Measurements from ENCODE around the gene EPRS1.

Gene EPRS1

DNA sequence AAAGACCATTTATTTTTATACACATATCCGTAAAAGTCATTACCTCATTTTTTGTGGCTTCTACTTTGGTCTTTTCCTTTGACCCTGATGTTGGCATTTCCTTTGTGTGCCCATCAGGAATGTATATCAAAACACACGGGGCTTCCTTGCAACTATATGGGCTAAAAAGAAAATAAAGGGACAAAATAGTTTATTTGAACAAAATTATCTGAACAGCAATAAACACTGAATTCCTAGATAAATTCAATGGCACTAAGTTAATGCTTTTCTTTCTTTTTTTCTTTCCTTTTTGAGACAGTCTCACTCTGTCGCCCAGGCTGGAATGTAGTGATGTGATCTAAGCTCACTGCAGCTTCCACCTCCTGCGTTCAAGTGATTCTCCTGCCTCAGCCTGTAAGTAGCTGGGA is 45.2 kb downstream of the EPRS1 start:
- intact Hi-C loops (cut with DNase I; ENCODE audit: low total_unique reads), result no loop called here
- H3K36me3 ChIP-seq, result peaks cover 41 to 70% (median 57%) of the 10 kb centered on the region in 3 donors

DNA sequence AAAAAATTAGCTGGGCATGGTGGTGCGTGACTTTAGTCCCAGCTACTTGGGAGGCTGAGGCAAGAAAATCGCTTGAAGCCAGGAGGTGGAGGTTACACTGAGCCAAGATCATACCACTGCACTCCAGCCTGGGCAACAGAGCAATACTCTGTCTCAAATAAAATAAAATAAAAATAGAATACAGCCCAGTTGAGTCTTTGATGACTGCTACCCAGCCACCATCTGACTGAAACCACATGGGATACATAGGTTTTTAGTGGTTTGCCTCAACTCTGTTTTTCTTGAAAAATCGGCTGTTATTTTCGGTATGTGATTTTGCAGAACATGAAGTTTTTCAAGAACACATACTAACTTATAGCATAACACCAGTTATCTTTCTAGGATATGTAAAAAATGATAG is 46.5 kb downstream of the EPRS1 start:
- Histone ChIP-seq H3K4me3 (no peak overlapping the region), H3K36me3 (peaks cover 37 to 72% (median 64%) of the 10 kb centered on the region in 3 donors), H3K27ac (peak overlapping the region in 1 of 2 donors; percentile 9), H3K9me3 (no peaks in the 10 kb centered on the region), H3K4me1 (peaks cover 0 to 14% (median 0%) of the 10 kb centered on the region in 4 donors), H3K27me3 (no peaks in the 10 kb centered on the region)
- intact Hi-C loops (cut with DNase I; ENCODE audit: low total_unique reads), result no loop called here
- DNase-seq, result no peak
- no peak for TF ChIP-seq CTCF (IDR thresholded peaks at IDR 0.05)

More for the DNA sequence above, 45.2 kb downstream of the EPRS1 start:
- Histone ChIP-seq H3K9me3 (no peaks in the 10 kb centered on the region), H3K4me1 (peaks cover 0 to 14% (median 0%) of the 10 kb centered on the region in 4 donors), H3K27ac (peak overlapping the region; percentile 54 to 66), H3K4me3 (no peak overlapping the region), H3K27me3 (no peaks in the 10 kb centered on the region)
- no peak for DNase-seq
- TF ChIP-seq CTCF (IDR thresholded peaks at IDR 0.05), result no peak

Data from tibial artery (tissue), 4 donors.